Suprapubic skin (tissue), 4 donors: ENCODE measurements around the gene HES1.

Experiments used
- CTCF ChIP-seq, 2 donors: fragments of 200-600 bp in 1 of 2; fragments of 450-650 bp in 1 of 2; sonication (generic) in 1 of 2; IDR thresholded peaks; one replicate each; pipeline ENCODE4 v1.5.1; 2016 to 2019; ENCODE audit warnings: antibody characterized with exemption in 2 of 2, mild to moderate bottlenecking in 1 of 2, moderate library complexity in 1 of 2
- EP300 ChIP-seq: sonication (generic); formaldehyde crosslinking; IDR thresholded peaks from one replicate; pipeline ENCODE4 v1.6.1; 2017; ENCODE audit warnings: antibody characterized with exemption
- POLR2A ChIP-seq, 2 donors: fragments of 450-650 bp; IDR thresholded peaks; one replicate each; pipeline ENCODE4 v1.6.1; 2017; ENCODE audit warnings: antibody characterized with exemption in 2 of 2, mild to moderate bottlenecking in 2 of 2, moderate library complexity in 2 of 2
- POLR2AphosphoS5 ChIP-seq, 3 donors: sonication (generic); formaldehyde crosslinking; IDR thresholded peaks; one replicate each; pipeline ENCODE4 v1.6.1; 2017; ENCODE audit warnings: antibody characterized with exemption in 3 of 3

DNA sequence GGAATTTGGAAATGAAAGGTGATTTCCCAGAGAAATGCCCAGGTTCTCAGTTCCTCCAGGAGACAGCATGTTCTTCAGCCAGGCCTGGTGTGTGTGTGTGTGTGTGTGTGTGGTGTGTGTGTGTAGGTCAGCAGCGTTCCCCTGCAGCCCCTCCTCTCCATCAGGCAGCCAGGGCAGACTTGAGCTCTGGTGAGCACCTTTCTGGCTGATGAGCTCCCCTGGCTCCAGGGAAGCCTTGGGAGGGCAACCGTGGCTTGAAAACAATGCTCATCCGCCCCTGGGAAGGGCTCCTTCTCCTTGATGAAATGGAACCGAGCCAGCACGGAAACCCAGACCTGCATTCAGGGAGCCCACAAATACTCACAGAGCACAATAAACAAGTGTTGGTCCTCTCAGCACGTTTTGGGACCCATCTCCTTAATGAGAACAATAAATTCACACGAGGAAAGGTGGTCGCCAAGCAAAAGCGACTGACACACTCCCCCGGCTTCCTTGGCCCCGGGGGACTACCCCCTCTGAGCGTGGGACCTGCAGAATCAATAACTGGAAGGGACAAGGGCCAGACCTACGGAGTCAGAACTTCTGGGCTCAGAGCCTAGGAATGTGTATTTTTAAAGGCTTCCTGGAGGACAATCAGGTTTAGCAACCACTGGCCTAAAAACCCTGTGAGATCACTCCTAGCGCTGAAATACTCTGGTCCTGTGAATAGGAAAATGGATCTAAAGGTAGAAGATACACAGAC, 38.6 kb upstream of the HES1 start:
- no peak for TF ChIP-seq POLR2AphosphoS5 (IDR thresholded peaks at IDR 0.05)
- no peak for TF ChIP-seq POLR2A (IDR thresholded peaks at IDR 0.05)
- TF ChIP-seq CTCF (IDR thresholded peaks at IDR 0.05): no peak
- no peak for TF ChIP-seq EP300
